Dermis microvascular lymphatic vessel endothelial cell (primary cell): ENCODE results near the gene DISP2. TPM values are rescaled to one million over a fixed set of nuclear protein-coding genes. Genes with fewer than 3 reads are reported as not detected.
A peak's percentile ranks its signal among the peaks of the same experiment; 100 is the strongest.

ENCODE experiments used
- DNase-seq, 2 donors: peaks; one replicate each; pipeline versions ENCODE4 v3.0.0 to v3.0.0-alpha.2; 2010; ENCODE audit warnings: low read depth in 2 of 2
- total RNA-seq: library from RNA; depleted of rRNA; stranded (reverse); fragments of >200 nt; gene quantifications from 2 replicates; pipeline ENCODE4 v1.2.1, GENCODE V29; 2014

The DISP2 gene
- total RNA-seq, 1 donor from 2014 or later, result 0.13 TPM

DNA sequence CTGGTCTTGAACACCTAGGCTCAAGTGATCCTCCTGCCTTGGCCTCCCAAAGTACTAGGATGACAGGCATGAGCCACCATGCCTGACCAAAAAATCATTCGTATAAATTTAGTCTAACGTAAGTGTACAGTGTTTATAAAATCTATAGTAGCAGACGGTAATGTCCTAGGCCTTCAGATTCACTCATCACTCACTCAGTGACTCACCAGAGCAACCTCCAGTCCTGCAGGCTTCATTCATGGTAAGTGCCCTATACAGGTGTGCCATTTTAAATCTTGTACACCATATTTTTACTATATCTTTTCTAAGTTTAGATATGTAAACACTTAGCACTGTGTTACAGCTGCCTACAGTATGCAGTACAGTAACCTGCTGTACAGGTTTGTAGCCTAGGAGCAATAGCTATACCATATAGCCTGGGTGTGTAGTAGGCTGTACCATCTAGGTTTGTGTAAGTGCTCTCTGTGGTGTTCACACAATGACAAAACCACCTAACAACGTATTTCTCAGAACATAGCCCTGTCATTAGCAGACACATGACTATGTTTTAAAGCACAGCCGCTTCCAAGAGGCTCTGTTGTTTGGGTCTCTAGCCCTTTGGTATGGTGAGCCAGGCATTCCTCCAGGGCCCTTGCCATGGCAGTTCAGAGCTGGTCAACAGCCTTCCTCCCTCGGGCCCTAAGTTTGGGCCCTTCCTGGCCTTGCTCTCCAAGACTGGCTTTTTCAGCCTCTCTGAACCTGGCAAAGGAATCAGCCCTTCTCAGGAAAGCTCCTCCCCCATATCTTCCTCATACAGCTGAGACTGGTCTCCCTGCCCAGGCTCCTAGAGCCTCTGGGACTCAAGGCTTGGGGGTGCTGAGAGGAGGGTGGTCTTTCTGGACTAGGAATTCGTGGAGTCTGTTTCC lies 15.4 kb upstream of the DISP2 start:
- DNase-seq, result peak in 1 of 2 donors; percentile 45

DNA sequence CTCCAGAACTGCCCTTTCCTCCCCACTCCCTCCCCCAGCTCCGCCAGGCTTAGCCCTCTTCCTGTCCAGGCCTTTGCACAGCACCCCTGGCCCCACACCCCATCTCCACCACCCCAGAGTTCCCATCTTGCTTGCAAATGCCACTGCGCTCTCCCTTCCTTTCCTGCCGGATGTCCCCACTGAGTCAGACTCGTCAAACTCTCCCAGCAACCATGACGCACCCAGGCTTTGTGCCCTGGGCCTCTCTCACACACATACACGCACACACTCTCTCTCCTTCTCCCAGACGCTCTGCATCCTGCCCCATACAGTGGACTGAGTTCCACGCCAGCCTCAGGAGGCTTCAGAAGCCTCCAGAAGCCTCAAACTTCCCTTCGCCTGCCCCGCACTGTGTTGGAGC lies 14.5 kb upstream of the DISP2 start:
- DNase-seq, result peak; percentile 76 to 96

DNA sequence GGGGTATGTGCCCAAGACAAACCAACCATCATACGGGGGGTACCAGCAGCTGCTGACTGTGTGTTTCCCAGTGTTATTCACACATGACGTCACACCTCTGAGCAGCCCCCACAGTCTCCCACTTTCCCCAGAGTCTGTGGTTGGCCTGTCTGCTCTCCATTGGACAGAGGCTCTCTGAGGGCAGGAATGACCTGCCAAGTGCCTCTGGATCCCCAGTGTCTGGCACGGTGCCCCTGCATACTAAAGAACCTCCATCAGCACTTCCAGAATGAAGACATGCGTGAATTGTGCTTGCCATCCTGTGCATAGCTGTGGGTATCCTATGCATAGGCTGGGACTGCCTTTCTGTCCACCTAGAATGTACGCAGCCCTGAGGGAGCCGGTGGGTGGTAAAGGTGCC lies 13.8 kb upstream of the DISP2 start:
- DNase-seq, result no peak

DNA sequence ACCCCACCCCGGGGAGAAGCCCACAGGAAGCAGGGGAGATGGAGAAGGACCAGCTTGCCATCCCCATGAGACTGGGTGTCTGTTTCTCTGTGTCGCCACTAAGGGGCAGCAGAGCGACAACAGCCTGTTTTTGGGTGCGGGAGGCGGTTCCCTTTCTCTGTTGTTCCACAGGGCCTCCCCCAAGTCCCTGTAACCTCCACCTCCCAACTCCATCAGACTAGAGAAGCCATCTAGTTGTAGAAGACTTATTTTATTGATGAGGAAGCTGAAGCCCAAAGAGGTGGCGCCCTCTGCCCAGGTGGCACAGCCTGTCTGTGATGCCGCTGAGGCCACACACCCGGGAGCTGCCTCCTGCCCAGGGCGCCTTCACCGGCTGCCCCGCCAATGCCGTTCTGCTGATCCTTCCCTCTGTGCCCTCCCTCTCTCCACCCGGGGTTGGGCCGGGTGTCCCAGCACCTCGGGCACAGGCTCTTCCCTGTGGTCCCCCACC lies 13.3 kb upstream of the DISP2 start:
- peak; percentile 23 to 57 for DNase-seq

DNA sequence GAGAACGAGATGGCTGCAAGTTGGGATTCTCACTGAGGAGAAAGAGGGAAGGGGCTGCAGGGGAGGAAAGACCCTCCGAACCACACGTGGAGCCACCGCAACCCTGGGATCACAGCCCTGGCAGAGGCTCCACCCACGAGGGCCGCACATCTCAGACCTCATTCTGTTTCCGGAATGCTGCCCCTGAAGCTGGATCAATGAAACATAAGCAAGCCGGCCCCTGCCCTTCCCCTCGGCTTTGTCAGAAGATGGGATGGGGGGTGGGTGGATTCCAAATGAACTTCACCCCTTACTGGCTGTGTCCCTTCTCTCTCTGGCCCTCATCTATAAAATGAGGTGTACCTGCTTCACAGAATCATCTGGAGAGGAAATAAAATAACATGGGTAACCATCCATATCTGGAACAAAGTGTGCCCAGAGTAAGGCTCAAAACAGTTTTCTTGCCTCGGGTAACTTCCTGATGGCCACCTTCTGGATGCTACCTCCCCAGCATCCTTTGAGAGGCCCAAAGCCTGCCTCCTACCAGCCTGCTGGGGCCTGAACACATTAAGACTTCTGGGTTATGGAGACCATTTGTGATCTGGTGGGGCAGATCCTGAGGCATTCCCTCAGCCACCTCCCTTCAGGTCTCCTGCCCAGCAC lies 12.7 kb upstream of the DISP2 start:
- DNase-seq, result no peak

DNA sequence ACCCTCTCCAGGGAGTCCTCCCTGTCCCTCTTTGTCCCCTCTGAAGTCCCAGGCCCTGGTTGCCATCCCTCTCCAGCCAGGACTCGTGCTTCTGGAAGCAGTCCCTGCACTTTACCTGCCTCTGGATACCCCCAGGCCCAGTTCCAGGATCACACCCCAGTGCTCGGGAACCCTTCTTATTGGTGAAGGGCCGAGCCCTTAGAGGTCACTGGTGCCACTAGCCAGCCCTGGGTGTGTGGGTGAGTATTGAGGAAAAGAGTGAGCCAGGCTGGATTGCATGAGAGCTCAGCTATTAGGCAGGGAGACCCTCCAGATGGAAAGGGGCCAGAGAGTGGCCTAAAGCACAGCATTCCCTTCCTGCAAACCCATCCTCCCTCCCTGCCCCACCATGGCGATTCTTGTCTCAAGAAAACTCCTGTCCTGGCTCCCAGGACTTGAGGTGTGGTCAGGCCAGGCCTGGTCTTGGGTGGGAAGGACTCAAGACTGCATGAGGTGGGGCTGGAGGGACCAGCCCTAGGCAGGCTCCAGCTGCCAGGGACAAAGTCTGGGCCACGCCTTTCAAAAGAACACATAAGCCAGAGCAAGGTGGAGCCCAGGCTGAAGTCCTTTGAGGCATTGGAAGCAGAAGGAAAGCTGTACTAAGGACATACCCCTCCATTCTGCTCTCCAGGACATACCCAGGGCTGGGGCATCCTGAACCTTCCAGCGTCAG lies 12.0 kb upstream of the DISP2 start:
- no peak for DNase-seq

DNA sequence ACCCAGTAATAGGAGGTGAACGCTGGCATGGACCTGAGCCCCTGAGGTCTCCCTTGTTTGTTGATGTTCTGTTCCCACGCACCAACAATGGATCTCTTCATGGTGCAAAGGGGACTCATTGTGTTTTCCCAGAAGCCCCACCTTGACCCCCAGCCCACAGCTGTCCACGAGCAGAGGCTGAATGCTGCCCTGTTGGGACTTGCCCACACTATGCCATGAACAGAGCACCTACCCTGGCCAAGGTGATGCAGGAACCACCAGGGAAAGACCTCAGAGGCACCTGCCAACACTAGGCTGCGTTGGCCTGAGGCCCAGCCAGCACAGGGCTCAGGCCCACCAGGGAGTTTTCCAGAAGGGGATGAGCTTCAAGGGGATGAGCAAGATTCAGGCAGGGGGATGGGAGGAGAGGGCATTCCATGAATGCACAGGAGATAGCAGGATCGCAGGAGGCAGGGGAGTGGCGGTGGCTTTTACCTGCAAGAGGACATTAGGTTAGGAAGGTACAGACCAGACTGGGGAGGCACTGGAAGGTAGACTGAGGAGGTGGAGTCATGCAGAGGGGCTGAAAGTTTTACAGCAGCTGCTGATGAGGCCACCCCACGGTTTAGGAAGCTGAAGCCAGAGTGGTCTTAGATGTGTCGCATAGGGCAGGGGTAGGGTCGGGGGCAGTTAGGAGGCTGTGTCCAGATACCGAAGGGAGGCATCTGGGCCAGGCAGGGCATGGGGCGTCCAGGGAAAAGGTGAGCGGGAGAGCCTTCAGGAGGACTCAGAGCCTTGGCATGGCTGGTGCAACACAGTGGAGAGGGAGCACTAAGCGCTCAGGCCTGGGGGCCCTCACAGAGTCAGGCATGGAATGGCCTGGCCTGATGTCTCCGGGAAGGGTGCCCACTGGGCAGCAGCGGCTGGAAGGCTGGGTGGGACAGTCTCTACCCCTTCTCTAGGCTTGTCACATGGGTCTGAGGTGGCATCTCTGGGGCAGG lies 11.2 kb upstream of the DISP2 start:
- no peak for DNase-seq

DNA sequence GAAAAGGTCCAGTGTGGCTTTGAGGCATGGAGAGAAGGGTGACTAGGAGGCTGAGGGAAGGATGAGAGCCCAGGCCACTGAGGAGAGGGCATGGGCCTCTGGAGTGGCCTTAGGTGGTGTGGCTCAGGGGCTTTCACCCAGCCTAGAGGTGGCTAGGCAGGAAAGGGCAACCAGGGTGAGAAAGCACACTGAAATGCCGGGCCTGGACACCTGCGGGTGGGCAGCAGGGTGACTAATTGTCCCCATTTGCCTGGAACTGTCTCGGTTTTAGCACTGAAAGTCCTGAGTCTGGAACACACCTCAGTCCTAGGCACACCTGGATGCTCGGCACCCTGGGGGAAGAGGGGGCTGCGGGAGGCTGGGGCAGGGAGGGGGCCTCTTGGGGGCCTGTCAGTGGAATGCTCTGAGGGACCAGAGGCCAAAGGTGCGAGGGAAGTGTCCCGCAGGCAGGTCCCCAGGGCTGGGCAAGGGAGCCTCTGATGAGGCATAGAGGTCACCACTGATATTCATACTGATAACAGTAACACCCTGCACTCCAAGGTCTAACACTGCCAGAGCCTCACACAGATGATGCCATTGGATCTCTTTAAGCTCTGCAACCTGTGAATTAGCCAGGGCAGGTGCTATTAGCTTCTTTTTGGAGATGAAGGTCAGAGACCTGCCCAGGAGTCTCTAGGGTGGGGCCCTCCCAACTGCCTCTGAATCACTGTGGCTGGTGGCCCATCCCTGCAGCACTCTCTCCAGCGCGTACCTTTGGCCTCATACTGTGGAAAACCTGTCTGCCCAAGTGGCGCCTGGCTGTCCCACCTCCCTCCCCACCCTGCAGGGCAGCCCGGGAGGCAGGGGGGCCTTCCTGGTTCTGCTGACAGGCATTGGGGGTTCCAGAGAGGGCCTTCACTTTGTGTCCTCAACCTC lies 10.2 kb upstream of the DISP2 start:
- no peak for DNase-seq

DNA sequence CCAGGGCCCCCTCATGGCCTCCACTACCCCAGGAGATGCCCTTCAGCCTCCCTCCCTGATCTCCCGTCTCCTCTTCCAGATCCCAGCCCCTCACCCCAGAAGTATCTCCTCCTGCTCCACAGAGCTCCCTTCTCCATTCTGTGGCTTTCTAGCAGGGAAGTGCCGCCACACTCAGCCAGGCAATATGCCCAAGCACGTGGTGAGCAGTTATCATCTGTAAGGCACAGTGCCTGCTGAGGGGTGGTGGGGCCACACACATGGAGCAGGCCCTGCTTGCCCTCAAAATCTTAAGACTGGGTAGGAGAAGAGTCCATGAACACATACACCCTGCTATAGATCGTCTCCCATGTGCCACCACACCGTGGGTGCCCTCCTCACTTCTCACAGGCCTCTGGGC lies 9.5 kb upstream of the DISP2 start:
- no peak for DNase-seq

DNA sequence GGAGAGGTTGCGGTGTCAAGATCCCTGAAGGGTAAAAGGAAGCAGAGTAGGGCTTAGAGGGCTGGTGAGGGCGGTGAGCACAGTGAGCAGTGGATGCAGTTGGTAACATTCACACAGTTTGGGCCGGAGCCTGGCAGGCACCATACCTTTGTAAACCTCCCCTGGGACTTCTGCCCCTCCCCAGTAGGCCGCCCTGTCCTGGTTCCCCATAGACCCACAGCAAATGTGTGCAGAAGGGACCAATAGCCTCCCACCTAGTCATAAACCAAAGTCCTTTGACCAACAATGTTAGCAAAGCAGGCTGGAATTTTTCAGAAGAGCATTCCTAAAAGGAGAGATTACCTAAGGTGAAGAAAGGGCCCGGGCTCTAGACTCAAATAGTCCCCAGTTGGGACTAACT lies 8.9 kb upstream of the DISP2 start:
- DNase-seq, result no peak

DNA sequence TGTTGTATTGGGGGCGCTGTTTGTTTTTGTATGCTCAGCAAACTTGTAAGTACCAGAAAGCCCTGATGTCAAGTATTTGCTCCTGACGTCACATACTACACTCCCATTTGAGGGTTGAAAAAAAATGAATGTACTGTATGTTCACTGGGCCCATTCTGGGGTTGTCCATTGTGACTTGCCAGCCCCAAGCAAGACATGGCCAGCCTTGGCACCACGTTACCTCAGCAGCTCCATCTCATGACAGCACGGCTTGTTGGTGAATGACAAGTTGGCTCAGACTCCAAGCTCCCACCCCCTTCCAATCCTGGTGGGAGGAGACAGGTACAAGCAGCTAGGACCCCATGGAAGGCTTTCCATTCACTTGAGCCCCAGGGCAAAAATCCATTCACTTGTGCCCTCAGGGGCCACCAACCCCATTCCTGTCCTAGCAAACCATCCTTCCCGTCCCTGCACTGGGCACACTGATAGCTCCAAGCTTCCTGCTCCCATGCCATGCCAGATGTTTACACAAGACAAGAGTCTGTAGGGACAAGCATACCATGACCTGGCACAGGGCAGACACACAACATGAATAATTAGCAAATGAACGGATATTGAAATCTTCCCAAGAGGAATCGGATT lies 5.6 kb upstream of the DISP2 start:
- DNase-seq, result no peak

DNA sequence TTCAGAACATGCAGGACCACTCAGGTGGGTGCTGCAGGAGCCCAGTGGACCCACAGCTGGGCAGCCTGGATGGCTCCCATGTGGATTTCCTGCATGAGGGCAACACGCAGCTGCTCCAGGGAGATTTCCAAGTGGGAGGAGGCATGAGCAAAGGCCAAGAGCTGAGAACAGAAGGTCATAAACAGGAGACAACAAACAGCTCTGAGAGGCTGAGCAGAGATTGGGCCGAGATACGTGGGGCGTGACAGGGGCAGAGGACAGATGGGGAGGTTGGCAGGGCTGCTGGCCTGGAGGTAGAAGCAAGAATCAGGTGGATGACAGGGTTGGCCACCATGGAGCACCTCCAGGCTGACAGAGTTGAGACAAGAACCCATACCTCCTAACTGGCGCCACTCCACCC lies 4.3 kb upstream of the DISP2 start:
- DNase-seq, result no peak

DNA sequence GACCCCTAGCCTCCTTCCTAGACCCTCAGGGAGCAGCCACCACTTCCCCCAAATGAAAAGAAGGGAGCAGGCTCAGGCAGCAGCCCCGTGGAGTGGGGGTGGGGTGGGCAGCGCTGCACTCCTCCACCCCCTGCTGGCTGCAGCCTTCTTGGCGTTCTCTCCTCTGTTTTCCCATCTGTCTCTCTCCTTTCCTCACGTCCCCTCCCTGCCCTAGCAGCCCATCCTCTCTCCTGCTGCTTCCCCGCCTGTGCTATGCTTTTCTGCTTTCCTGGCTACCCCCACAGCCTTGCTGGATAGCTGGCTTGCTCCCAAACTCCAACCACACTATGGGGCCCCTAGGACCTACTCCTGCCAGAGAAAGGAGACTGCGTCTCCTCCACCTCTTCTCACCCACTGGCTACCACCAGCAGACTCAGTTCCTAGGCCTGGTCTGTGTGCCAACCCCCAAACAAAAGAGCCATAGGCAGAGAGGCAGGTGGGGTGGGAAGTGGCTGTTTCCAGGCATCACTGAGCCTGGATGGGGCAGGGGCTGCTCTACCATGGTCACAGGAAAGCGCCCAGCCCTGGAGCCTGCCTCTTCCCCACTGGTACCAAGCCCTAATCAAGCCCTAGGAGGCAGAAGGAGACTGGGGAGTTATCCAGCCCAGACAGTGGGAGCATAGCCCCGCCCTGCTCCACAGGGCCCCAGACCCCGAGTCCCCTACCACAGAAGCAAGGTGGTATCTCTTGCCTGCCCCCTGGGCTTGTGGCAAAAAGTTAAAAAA lies 3.4 kb upstream of the DISP2 start:
- peak in 1 of 2 donors; percentile 44 for DNase-seq

DNA sequence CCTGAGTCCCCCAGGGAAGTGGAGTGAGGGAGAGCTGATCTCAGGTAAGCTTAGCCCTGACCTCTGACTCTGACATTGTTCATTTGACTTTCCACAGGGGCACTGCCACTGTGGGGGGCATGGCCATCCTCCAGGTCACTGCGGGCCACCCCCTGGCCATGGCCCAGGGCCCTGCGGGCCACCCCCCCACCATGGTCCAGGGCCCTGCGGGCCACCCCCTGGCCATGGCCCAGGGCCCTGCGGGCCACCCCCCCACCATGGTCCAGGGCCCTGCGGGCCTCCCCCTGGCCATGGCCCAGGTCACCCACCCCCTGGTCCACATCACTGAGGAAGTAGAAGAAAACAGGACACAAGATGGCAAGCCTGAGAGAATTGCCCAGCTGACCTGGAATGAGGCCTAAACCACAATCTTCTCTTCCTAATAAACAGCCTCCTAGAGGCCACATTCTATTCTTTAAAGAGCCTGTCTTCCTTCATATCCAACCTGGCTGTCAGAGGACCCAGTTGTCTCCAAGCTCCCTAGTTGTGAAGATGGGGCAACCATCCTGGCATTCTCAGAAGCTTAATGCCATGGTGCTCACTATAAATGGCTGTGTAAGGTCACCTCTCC lies 1.9 kb upstream of the DISP2 start:
- DNase-seq, result no peak

DNA sequence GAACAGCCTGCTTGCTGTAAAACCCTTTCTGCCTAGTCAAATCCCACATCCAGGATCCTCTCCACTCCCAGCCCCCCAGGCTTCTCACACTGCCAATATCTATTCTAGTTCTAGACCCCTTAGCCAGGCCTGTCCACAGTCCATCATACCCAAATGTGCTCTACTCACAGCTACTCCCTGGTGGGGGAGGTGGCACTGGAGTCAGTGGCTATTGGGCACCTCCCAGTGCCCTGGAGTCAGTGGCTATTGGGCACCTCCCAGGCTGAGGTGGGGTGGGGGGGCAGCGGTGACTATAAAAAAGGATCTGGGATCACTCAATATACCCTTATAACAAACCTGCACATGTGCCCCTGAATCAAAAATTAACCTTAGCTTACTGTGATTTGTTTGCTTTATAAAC lies 773 bp upstream of the DISP2 start:
- DNase-seq, result no peak

DNA sequence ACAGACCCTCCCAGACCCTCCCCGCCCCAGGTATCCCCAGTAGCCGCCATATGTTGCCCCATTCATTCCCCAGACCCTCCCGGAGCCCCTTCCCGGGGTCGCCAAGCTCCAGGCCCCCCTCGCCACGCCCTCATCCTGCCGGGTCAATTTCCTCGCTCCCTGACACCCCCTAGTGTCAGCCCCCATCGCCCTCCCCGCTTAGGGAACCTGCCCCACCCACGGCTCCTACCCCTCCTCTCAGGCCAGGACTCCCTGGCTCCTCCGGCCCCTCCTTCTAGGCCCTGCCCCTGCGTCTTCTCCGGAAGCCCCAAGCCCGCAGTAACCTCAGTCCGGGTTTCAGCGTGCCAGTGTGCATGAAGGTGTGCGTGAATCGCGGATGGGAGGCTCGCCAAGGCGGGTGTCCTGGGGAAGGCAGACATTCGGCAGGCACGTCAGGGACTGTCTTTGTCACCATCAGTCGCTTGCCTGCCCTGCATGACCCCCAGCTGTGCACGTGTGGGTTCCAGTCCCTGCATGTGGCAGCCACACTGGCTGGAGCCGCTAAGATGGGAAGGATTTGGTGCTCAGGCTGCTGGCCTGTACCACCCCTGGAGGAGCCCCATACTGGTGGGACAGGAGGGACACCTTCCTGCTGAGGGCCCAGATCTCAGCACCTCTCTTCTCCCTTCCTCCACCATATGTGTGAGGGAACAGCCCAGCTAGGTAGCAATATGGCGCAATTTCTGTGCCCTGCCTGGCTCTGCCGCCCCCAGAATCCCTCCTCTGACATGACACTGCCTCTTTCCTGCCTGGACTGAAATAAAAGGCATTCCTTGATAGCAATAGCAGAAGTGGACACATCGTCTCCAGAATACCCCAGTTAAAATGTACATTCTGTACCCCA lies 693 bp downstream of the DISP2 start:
- no peak for DNase-seq

DNA sequence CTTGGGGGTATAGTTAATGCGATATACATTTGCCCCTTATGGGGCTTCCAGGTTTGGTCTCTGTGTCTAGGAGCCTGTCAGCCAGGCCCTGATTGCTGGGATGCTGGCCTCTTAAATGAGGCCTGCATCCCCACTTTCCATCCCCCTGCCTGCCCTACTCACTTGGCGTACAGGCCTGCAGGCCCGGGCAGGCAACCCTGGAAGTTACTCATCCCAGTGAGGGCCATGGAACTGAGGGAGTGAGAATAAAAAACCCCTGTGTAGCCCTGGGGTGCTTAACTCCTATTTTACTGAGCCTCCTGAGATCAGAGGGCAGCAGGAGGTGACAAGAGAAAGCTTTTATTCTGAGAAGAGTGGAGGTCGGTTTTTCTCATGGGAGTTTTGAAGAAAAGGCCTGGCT lies 2.0 kb downstream of the DISP2 start:
- DNase-seq, result no peak
